SU-DHL-6 (cell line): ENCODE results near the gene ZNF718.
"Not testable (repeated sequence)": the region's sequence is repeated elsewhere in the genome, so short reads cannot be mapped to it uniquely, and the experiment has no call there.

Experiments used
- H2AFZ ChIP-seq: fragments of 200-600 bp; sonication (generic); 2 replicates; pipeline ENCODE4 v1.6.1; 2014; ENCODE audit warnings: low read depth, mild to moderate bottlenecking, moderate library complexity, mixed read lengths, antibody characterized with exemption, low read length; ENCODE audit not compliant: severe bottlenecking
- H3F3A ChIP-seq: fragments of 200-600 bp; shearing (Covaris generic); 2 replicates; pipeline ENCODE4 v1.6.0; 2016; ENCODE audit warnings: antibody characterized with exemption, mild to moderate bottlenecking; ENCODE audit not compliant: insufficient read depth
- H3K27ac ChIP-seq: fragments of 200-600 bp; sonication (generic); 2 replicates; pipeline ENCODE4 v1.5.1; 2016; ENCODE audit warnings: low read depth, mild to moderate bottlenecking, low read length, moderate library complexity, mixed read lengths
- H3K27me3 ChIP-seq: fragments of 200-600 bp; sonication (generic), shearing (Covaris generic); 2 replicates; pipeline ENCODE4 v1.6.0; 2014; ENCODE audit warnings: mild to moderate bottlenecking, low read length
- H3K36me3 ChIP-seq: fragments of 200-600 bp; sonication (generic); 2 replicates; pipeline ENCODE4 v1.6.1; 2014; ENCODE audit warnings: mild to moderate bottlenecking, low read length, mixed read lengths
- H3K4me2 ChIP-seq: fragments of 300-600, 200-600 bp; shearing (Covaris generic), sonication (generic); 2 replicates; pipeline ENCODE4 v1.6.0; 2014; ENCODE audit warnings: low read length, low read depth, mild to moderate bottlenecking; ENCODE audit not compliant: poor library complexity, severe bottlenecking
- H3K4me3 ChIP-seq: fragments of 200-600 bp; sonication (generic); 2 replicates; pipeline ENCODE4 v1.5.1; 2014; ENCODE audit warnings: antibody characterized with exemption, low read length, mild to moderate bottlenecking, mixed read lengths; ENCODE audit not compliant: insufficient read depth, poor library complexity, severe bottlenecking
- H3K79me2 ChIP-seq: fragments of 200-600 bp; sonication (generic); 2 replicates; pipeline ENCODE4 v1.6.1; 2014; ENCODE audit warnings: mild to moderate bottlenecking, low read length, moderate library complexity; ENCODE audit not compliant: insufficient read depth
- H3K9ac ChIP-seq: fragments of 200-600 bp; sonication (generic); 2 replicates; pipeline ENCODE4 v1.7.0; 2014; ENCODE audit warnings: mild to moderate bottlenecking, low read length
- H3K9me2 ChIP-seq: fragments of 200-600 bp; sonication (generic); replicated peaks from 2 replicates; pipeline ENCODE4 v1.6.1; 2014; ENCODE audit warnings: low read length; ENCODE audit not compliant: insufficient read depth
- H3K9me3 ChIP-seq: fragments of 200-600 bp; sonication (generic); 2 replicates; pipeline ENCODE4 v1.6.1; 2014; ENCODE audit warnings: low read length, mixed read lengths; ENCODE audit not compliant: insufficient read depth
- H4K20me1 ChIP-seq: fragments of 200-600 bp; sonication (generic); 2 replicates; pipeline ENCODE4 v1.6.1; 2014; ENCODE audit warnings: low read depth, mild to moderate bottlenecking, antibody characterized with exemption, low read length, moderate library complexity, mixed read lengths
- EZH2phosphoT487 ChIP-seq: fragments of 200-600 bp; sonication (generic), shearing (Covaris generic); conservative IDR thresholded peaks from 2 replicates; pipeline ENCODE4 v1.6.1; 2018; ENCODE audit warnings: mild to moderate bottlenecking, antibody characterized with exemption, low read length, moderate library complexity, mixed read lengths
- TF ChIP-seq, protein P1 (sequence below): fragments of 200-600 bp; sonication (generic); IDR thresholded peaks from one replicate; pipeline ENCODE4 v1.5.1; 2017; ENCODE audit warnings: antibody characterized with exemption, mild to moderate bottlenecking, low read length, moderate library complexity; ENCODE audit not compliant: insufficient read depth, poor library complexity, severe bottlenecking

ZNF718 gene

GRCh38 chr4:211033-211511 lies 86.8 kb downstream of the ZNF718 start:
- Histone ChIP-seq H3K4me2 (no peak overlapping the region), H3K79me2 (no peaks in the 10 kb centered on the region), H3K27ac (peak overlapping the region; percentile 77), H3F3A (peaks cover 8% of the 10 kb centered on the region; the same call in 1 of the 2 replicates), H3K36me3 (no peaks in the 10 kb centered on the region), H3K4me3 (no peak overlapping the region), H2AFZ (peak overlapping the region; percentile 27), H3K9ac (no peak overlapping the region), H3K27me3 (no peaks in the 10 kb centered on the region), H3K9me2 (no peaks in the 10 kb centered on the region), H3K9me3 (peaks cover 23% of the 10 kb centered on the region; the same call in 1 of the 2 replicates), H4K20me1 (no peaks in the 10 kb centered on the region)
- no peak for TF ChIP-seq EZH2phosphoT487
- TF ChIP-seq, protein P1, sequence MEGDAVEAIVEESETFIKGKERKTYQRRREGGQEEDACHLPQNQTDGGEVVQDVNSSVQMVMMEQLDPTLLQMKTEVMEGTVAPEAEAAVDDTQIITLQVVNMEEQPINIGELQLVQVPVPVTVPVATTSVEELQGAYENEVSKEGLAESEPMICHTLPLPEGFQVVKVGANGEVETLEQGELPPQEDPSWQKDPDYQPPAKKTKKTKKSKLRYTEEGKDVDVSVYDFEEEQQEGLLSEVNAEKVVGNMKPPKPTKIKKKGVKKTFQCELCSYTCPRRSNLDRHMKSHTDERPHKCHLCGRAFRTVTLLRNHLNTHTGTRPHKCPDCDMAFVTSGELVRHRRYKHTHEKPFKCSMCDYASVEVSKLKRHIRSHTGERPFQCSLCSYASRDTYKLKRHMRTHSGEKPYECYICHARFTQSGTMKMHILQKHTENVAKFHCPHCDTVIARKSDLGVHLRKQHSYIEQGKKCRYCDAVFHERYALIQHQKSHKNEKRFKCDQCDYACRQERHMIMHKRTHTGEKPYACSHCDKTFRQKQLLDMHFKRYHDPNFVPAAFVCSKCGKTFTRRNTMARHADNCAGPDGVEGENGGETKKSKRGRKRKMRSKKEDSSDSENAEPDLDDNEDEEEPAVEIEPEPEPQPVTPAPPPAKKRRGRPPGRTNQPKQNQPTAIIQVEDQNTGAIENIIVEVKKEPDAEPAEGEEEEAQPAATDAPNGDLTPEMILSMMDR, result no peak

DNA sequence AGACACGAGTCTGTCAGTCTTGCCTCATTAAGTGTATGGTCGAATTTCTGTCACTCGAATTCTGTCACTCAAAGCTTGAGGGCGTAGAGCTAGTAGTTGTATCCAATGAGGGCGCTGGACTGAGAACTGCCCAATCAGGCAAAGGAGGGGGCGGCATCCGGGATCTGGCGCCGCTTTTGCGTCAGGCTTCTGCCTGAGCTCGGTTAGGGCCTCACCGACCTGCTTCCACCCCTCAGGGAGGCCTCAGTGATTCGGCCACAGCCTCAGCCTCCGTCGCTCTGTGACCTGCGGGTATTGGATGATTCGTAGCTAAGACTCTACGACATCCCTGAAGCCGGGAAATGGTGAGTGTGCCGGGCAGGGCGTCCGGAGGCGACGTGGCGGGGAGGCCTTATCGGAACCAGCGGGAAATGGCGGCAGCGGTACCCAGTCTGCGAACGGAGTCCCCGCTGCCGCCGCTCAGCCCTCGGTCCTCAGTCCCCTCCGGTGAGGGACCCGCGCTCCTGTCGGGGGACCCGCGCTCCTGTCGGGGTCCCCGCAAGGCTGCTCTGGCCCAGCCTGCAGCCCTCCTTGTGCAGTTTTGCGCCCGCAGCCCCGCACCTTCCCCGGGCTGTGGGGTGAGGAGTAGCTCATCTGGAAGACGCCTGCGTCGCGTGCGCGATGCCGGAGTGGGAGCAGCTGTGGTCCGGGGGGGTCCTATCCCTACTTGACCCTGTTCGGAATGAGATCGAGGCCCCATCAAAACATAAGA lies 88.3 kb downstream of the ZNF718 start:
- Histone ChIP-seq H3K9ac (no peak overlapping the region), H3K27ac (no peak overlapping the region), H4K20me1 (no peaks in the 10 kb centered on the region), H3K36me3 (no peaks in the 10 kb centered on the region), H3K79me2 (no peaks in the 10 kb centered on the region), H3K4me3 (no peak overlapping the region), H3K9me2 (no peaks in the 10 kb centered on the region), H3K4me2 (no peak overlapping the region), H2AFZ (no peak overlapping the region), H3F3A (peaks cover 8% of the 10 kb centered on the region; the same call in 1 of the 2 replicates), H3K27me3 (no peaks in the 10 kb centered on the region), H3K9me3 (peaks cover 23% of the 10 kb centered on the region; the same call in 1 of the 2 replicates)
- TF ChIP-seq, protein P1, result no peak
- TF ChIP-seq EZH2phosphoT487, result no peak

GRCh38 chr4:213189-213535 lies 88.9 kb downstream of the ZNF718 start:
- H3F3A ChIP-seq, H3K79me2 ChIP-seq, H2AFZ ChIP-seq, H3K27ac ChIP-seq, H3K4me2 ChIP-seq, H3K4me3 ChIP-seq, H3K9ac ChIP-seq, H3K9me2 ChIP-seq, H4K20me1 ChIP-seq, H3K36me3 ChIP-seq, H3K27me3 ChIP-seq: not testable (repeated sequence)
- H3K9me3 ChIP-seq, result peaks cover 23% of the 10 kb centered on the region; the same call in 1 of the 2 replicates
